HepG2 (cell line): Measurements from ENCODE around the gene NEDD8. TPM values are rescaled to one million over a fixed set of nuclear protein-coding genes. Genes with fewer than 3 reads are reported as not detected.

ENCODE experiments used
- ELF4 ChIP-seq: sonication (generic); formaldehyde crosslinking; IDR thresholded peaks from 2 replicates; pipeline ENCODE4 v1.5.0; 2020; ENCODE audit warnings: missing genetic modification reagents, mild to moderate bottlenecking, moderate library complexity, borderline replicate concordance
- NR3C1 ChIP-seq: sonication (generic); formaldehyde crosslinking; IDR thresholded peaks from 2 replicates; pipeline ENCODE4 v1.4.0; 2020; ENCODE audit warnings: missing genetic modification reagents
- RARG ChIP-seq: sonication (generic); formaldehyde crosslinking; IDR thresholded peaks from 2 replicates; pipeline ENCODE4 v1.4.0; 2020; ENCODE audit warnings: low read depth, mild to moderate bottlenecking, missing genetic modification reagents
- TCF12 ChIP-seq, 2 experiments: fragments of 450-650 bp in 1 of 2; sonication (generic) in 1 of 2; formaldehyde crosslinking in 1 of 2; IDR thresholded peaks; 2 replicates each; pipeline versions ENCODE4 v1.6.1 to v1.8.0; 2017 to 2022; ENCODE audit warnings: antibody characterized with exemption in 1 of 2, mild to moderate bottlenecking in 1 of 2, missing genetic modification reagents in 1 of 2, moderate library complexity in 1 of 2
- ZFYVE20 ChIP-seq: sonication (generic); formaldehyde crosslinking; IDR thresholded peaks from 2 replicates; pipeline ENCODE4 v1.8.0; 2023; ENCODE audit warnings: low read depth, mild to moderate bottlenecking, moderate library complexity, missing genetic modification reagents, borderline replicate concordance
- ZNF143 ChIP-seq: sonication (generic); formaldehyde crosslinking; IDR thresholded peaks from 2 replicates; pipeline ENCODE4 v1.4.0; 2020; ENCODE audit warnings: missing genetic modification reagents
- ZNF33B ChIP-seq: sonication (generic); formaldehyde crosslinking; IDR thresholded peaks from 2 replicates; pipeline ENCODE4 v1.5.1; 2020; ENCODE audit warnings: mild to moderate bottlenecking, missing genetic modification reagents
- ZNF646 ChIP-seq: sonication (generic); formaldehyde crosslinking; IDR thresholded peaks from 2 replicates; pipeline ENCODE4 v1.9.0; 2021; ENCODE audit warnings: mild to moderate bottlenecking, missing genetic modification reagents
- polyA plus RNA-seq, 8 experiments: library from polyadenylated mRNA; depleted of rRNA in 3 of 8; stranded (reverse) in 7 of 8; unstranded in 1 of 8; fragments of >200 nt; fragmentation: Illumina TruSeq in 4 of 8; extraction: Trizol in 4 of 8; gene quantifications; 2 replicates each; pipeline versions ENCODE4 v1.2.1 to v1.2.3, GENCODE V29; 2011 to 2016; ENCODE audit warnings: low read depth in 4 of 8, missing spikeins in 1 of 8, mixed read lengths in 1 of 8; ENCODE audit not compliant: insufficient read depth in 1 of 8
- total RNA-seq, 5 experiments: library from RNA; depleted of rRNA; stranded (reverse); fragments of >200 nt; fragmentation: Illumina TruSeq; extraction: Trizol; gene quantifications; 2 replicates each; pipeline ENCODE4 v1.2.3, GENCODE V29; 2016; ENCODE audit warnings: low read depth in 1 of 5
- TF ChIP-seq, protein P1 (sequence below): IDR thresholded peaks from 2 replicates; pipeline ENCODE4 v1.6.1; 2016; ENCODE audit warnings: low read depth, missing genetic modification reagents, missing compliant biosample characterization
- TF ChIP-seq, protein P2 (sequence below): sonication (generic); formaldehyde crosslinking; IDR thresholded peaks from 2 replicates; pipeline ENCODE4 v1.4.0; 2020; ENCODE audit warnings: low read depth, mild to moderate bottlenecking, missing genetic modification reagents

Gene NEDD8
- total and polyA plus RNA-seq, 2 of the 13 experiments (the other 11 are each of a cell fraction or from before 2014, with no cell fraction given): 535 to 713 TPM

DNA sequence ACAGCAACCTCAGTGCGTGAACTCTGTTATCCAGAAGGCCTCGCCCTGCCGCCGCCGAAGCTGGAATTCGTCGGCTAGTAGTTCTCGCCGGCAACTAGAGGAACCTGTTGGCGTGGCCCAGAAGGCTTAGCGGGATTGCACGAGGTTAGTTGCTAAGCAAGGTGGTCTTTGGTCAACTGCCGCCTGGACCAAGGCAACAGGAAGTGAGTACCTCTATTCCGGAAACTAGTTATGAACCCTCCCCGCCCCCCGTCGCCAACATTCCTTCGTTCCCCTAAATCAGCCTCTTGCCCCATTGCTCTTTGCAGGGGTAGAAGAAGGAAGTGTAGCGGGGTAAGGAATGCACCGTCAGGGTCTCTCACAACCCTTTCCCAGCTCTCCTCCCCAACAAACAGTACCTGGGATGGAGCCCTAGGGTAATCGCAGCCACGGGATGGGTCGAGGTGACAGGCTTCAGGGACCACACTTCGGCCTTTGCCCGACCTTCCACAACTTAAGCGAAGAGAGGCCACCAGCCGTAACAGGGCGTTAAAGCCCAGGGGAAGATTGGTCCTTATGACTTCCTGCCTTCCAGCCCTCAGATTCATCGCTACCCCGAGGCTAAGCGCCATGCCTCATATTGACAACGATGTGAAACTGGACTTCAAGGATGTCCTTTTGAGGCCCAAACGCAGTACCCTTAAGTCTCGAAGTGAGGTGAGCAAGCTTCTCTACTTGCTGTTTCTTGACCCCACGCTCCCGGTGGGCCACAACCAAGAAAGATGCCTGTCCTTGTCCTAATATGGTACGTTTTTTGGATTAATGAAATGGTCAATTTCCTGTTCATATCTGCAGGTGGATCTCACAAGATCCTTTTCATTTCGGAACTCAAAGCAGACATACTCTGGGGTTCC, 724 bp upstream of the NEDD8 start, which contains the start of gene GMPR2 (continued):
- TF ChIP-seq ZNF646 (CRISPR knock-in tag) (no peak), ZNF143 (CRISPR knock-in tag) (peak; percentile 86), ZFYVE20 (CRISPR knock-in tag) (no peak; the same call in 1 of the 2 replicates), ELF4 (CRISPR knock-in tag) (peak; percentile 97; the same call in 1 of the 2 replicates), NR3C1 (no peak), RARG (CRISPR knock-in tag) (no peak; the same call in 1 of the 2 replicates), ZNF33B (peak; percentile 86; the same call in 1 of the 2 replicates), TCF12 (IDR thresholded peaks at IDR 0.05) (no peak), TCF12 (CRISPR knock-in tag; IDR thresholded peaks at IDR 0.05) (peak; percentile 80; the same call in 1 of the 2 replicates)
- TF ChIP-seq, protein P1, sequence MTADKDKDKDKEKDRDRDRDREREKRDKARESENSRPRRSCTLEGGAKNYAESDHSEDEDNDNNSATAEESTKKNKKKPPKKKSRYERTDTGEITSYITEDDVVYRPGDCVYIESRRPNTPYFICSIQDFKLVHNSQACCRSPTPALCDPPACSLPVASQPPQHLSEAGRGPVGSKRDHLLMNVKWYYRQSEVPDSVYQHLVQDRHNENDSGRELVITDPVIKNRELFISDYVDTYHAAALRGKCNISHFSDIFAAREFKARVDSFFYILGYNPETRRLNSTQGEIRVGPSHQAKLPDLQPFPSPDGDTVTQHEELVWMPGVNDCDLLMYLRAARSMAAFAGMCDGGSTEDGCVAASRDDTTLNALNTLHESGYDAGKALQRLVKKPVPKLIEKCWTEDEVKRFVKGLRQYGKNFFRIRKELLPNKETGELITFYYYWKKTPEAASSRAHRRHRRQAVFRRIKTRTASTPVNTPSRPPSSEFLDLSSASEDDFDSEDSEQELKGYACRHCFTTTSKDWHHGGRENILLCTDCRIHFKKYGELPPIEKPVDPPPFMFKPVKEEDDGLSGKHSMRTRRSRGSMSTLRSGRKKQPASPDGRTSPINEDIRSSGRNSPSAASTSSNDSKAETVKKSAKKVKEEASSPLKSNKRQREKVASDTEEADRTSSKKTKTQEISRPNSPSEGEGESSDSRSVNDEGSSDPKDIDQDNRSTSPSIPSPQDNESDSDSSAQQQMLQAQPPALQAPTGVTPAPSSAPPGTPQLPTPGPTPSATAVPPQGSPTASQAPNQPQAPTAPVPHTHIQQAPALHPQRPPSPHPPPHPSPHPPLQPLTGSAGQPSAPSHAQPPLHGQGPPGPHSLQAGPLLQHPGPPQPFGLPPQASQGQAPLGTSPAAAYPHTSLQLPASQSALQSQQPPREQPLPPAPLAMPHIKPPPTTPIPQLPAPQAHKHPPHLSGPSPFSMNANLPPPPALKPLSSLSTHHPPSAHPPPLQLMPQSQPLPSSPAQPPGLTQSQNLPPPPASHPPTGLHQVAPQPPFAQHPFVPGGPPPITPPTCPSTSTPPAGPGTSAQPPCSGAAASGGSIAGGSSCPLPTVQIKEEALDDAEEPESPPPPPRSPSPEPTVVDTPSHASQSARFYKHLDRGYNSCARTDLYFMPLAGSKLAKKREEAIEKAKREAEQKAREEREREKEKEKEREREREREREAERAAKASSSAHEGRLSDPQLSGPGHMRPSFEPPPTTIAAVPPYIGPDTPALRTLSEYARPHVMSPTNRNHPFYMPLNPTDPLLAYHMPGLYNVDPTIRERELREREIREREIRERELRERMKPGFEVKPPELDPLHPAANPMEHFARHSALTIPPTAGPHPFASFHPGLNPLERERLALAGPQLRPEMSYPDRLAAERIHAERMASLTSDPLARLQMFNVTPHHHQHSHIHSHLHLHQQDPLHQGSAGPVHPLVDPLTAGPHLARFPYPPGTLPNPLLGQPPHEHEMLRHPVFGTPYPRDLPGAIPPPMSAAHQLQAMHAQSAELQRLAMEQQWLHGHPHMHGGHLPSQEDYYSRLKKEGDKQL (CRISPR knock-in tag): peak; percentile 10; the same call in 1 of the 2 replicates
- TF ChIP-seq, protein P2, sequence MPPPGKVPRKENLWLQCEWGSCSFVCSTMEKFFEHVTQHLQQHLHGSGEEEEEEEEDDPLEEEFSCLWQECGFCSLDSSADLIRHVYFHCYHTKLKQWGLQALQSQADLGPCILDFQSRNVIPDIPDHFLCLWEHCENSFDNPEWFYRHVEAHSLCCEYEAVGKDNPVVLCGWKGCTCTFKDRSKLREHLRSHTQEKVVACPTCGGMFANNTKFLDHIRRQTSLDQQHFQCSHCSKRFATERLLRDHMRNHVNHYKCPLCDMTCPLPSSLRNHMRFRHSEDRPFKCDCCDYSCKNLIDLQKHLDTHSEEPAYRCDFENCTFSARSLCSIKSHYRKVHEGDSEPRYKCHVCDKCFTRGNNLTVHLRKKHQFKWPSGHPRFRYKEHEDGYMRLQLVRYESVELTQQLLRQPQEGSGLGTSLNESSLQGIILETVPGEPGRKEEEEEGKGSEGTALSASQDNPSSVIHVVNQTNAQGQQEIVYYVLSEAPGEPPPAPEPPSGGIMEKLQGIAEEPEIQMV: peak; percentile 55; the same call in 1 of the 2 replicates
